ENCODE results near the gene OR4D2. TPM values are rescaled to one million over a fixed set of nuclear protein-coding genes. Genes with fewer than 3 reads are reported as not detected.

The OR4D2 gene
- polyA plus RNA-seq, 1 donor from 2014 or later = not detected

DNA sequence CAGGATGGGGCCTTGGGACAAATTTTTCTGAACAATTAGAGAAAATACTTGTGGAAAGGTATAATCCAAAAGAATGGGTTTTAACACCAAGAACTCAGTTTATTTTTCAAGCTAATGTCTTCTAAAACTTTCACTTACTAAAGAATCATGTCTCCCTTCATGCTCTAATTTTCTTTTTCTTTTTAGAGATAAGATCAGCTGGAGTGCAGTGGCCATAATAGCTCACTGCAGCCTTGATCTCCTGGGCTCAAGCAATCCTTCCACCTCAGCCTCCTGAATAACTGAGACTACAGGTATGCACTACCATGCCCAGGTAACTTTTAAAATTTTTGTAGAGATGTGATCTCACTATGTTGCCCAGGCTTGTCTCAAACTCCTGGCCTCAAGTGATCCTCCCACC is 13.1 kb upstream of the OR4D2 start:
- Histone ChIP-seq H3K27ac (ENCODE audit: low read length) (no peak overlapping the region), H3K9me2 (ENCODE audit: insufficient read depth, low read length) (no peaks in the 10 kb centered on the region), H3K4me3 (ENCODE audit: low read length) (no peak overlapping the region), H2AFZ (ENCODE audit: low read depth, low read length) (no peak overlapping the region), H3K4me2 (ENCODE audit: low read length) (no peak overlapping the region), H4K20me1 (ENCODE audit: insufficient read depth) (no peaks in the 10 kb centered on the region), H3K9me3 (ENCODE audit: low read length) (no peaks in the 10 kb centered on the region), H3K9ac (ENCODE audit: low read length) (no peak overlapping the region), H3K27me3 (ENCODE audit: insufficient read depth, low read depth, low read length) (peaks cover 73% of the 10 kb centered on the region), H3K79me2 (replicated peaks; ENCODE audit: insufficient read depth, low read length) (no peaks in the 10 kb centered on the region), H3F3A (ENCODE audit: insufficient read depth, low read length, poor library complexity, severe bottlenecking) (no peaks in the 10 kb centered on the region), H3K36me3 (ENCODE audit: insufficient read depth, low read length) (no peaks in the 10 kb centered on the region)
- no peak for TF ChIP-seq EP300 (conservative IDR thresholded peaks at IDR 0.05; ENCODE audit: poor library complexity, severe bottlenecking)
- no peak for TF ChIP-seq MXI1 (conservative IDR thresholded peaks at IDR 0.05; ENCODE audit: poor library complexity, severe bottlenecking)
- no peak for TF ChIP-seq EZH2 (IDR thresholded peaks at IDR 0.05; ENCODE audit: borderline replicate concordance, insufficient read depth, low read length, poor library complexity, severe bottlenecking)

DNA sequence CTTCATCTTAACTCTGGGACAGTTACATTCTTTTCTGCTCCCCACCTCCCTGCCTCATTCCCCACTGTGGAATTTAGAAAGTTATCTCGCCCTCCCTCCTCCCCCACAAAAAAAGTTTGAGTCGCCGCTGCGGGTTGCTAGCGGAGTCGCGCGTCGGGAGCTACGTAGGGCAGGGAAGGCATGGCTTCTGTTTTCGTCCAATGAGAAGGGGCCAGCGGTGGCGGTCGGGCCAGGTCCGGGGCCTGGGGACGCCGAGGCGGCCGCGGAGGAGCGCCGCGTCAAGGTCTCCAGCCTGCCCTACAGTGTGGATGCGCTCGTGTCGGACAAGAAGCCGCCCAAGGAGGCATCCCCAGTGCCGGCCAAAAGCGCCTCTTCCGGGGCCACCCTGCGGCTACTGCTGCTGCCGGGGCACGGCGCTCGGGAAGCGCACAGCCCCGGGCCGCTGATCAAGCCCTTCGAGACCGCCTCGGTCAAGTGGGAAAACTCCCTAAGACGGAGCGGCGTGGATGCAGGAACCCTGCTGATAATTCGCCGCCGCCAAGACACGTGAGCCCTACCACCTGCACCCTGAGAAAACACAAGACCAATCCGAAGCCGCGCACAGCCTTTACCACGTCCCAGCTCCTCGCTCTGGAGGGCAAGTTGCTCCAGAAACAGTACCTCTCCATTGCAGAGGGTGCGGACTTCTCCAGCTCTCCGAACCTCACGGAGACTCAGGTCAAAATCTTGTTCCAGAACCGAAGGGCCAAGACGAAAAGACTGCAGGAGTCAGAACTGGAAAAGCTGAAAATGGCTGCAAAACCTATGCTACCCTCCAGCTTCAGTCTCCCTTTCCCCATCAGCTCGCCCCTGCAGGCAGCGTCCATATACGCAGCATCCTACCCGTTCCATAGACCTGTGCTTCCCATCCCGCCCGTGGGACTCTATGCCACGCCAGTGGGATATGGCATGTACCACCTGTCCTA is 9.7 kb upstream of the OR4D2 start:
- TF ChIP-seq, protein P1, sequence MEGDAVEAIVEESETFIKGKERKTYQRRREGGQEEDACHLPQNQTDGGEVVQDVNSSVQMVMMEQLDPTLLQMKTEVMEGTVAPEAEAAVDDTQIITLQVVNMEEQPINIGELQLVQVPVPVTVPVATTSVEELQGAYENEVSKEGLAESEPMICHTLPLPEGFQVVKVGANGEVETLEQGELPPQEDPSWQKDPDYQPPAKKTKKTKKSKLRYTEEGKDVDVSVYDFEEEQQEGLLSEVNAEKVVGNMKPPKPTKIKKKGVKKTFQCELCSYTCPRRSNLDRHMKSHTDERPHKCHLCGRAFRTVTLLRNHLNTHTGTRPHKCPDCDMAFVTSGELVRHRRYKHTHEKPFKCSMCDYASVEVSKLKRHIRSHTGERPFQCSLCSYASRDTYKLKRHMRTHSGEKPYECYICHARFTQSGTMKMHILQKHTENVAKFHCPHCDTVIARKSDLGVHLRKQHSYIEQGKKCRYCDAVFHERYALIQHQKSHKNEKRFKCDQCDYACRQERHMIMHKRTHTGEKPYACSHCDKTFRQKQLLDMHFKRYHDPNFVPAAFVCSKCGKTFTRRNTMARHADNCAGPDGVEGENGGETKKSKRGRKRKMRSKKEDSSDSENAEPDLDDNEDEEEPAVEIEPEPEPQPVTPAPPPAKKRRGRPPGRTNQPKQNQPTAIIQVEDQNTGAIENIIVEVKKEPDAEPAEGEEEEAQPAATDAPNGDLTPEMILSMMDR (IDR thresholded peaks at IDR 0.05; ENCODE audit: poor library complexity, severe bottlenecking) = peak; percentile 46
- TF ChIP-seq MXI1 (conservative IDR thresholded peaks at IDR 0.05; ENCODE audit: poor library complexity, severe bottlenecking) (peak; percentile 73), TAF1 (IDR thresholded peaks at IDR 0.05; ENCODE audit: low read depth) (no peak)

DNA sequence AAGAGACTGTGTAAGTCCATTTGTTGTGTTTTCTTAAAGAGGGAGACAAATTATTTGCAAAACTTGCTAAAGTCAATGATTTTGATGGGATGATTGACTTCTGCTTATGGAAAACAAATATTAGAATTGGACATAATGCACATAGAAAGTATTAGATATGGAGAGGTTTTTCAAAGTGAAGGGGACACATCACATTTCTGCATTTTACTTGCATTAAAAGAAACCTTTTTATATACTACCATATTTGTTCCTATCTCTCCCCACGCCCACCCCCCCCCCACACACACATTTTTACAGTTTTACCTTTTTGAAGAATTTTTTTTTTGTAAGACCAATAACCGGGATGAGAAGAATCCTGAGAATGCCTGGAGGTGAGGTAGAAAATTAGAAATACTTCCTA is 8.6 kb upstream of the OR4D2 start:
- H3K9me3 ChIP-seq (ENCODE audit: low read length) = no peaks in the 10 kb centered on the region
- H3F3A ChIP-seq (ENCODE audit: insufficient read depth, low read length, poor library complexity, severe bottlenecking) = no peaks in the 10 kb centered on the region
- no peak overlapping the region for H3K27ac ChIP-seq (ENCODE audit: low read length)
- H3K9ac ChIP-seq (ENCODE audit: low read length) = no peak overlapping the region
- no peaks in the 10 kb centered on the region for H3K36me3 ChIP-seq (ENCODE audit: insufficient read depth, low read length)
- H3K79me2 ChIP-seq (replicated peaks; ENCODE audit: insufficient read depth, low read length) = no peaks in the 10 kb centered on the region
- TF ChIP-seq, protein P1 (IDR thresholded peaks at IDR 0.05; ENCODE audit: poor library complexity, severe bottlenecking) = no peak
- TF ChIP-seq MXI1 (conservative IDR thresholded peaks at IDR 0.05; ENCODE audit: poor library complexity, severe bottlenecking) (no peak), SMC3 (conservative IDR thresholded peaks at IDR 0.05; ENCODE audit: poor library complexity) (no peak), POLR2AphosphoS5 (IDR thresholded peaks at IDR 0.05) (no peak), TAF1 (IDR thresholded peaks at IDR 0.05; ENCODE audit: low read depth) (no peak), EP300 (conservative IDR thresholded peaks at IDR 0.05; ENCODE audit: poor library complexity, severe bottlenecking) (no peak), RAD21 (conservative IDR thresholded peaks at IDR 0.05) (no peak), EZH2 (IDR thresholded peaks at IDR 0.05; ENCODE audit: borderline replicate concordance, insufficient read depth, low read length, poor library complexity, severe bottlenecking) (no peak)
- TF ChIP-seq, protein P2, sequence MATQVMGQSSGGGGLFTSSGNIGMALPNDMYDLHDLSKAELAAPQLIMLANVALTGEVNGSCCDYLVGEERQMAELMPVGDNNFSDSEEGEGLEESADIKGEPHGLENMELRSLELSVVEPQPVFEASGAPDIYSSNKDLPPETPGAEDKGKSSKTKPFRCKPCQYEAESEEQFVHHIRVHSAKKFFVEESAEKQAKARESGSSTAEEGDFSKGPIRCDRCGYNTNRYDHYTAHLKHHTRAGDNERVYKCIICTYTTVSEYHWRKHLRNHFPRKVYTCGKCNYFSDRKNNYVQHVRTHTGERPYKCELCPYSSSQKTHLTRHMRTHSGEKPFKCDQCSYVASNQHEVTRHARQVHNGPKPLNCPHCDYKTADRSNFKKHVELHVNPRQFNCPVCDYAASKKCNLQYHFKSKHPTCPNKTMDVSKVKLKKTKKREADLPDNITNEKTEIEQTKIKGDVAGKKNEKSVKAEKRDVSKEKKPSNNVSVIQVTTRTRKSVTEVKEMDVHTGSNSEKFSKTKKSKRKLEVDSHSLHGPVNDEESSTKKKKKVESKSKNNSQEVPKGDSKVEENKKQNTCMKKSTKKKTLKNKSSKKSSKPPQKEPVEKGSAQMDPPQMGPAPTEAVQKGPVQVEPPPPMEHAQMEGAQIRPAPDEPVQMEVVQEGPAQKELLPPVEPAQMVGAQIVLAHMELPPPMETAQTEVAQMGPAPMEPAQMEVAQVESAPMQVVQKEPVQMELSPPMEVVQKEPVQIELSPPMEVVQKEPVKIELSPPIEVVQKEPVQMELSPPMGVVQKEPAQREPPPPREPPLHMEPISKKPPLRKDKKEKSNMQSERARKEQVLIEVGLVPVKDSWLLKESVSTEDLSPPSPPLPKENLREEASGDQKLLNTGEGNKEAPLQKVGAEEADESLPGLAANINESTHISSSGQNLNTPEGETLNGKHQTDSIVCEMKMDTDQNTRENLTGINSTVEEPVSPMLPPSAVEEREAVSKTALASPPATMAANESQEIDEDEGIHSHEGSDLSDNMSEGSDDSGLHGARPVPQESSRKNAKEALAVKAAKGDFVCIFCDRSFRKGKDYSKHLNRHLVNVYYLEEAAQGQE (IDR thresholded peaks at IDR 0.05; ENCODE audit: borderline replicate concordance) = no peak
- peaks cover 48% of the 10 kb centered on the region for H3K27me3 ChIP-seq (ENCODE audit: insufficient read depth, low read depth, low read length)
- no peak overlapping the region for H3K4me3 ChIP-seq (ENCODE audit: low read length)
- H4K20me1 ChIP-seq (ENCODE audit: insufficient read depth) = no peaks in the 10 kb centered on the region
- no peak overlapping the region for H3K4me2 ChIP-seq (ENCODE audit: low read length)
- H2AFZ ChIP-seq (ENCODE audit: low read depth, low read length) = no peak overlapping the region
- no peaks in the 10 kb centered on the region for H3K9me2 ChIP-seq (ENCODE audit: insufficient read depth, low read length)

More for the DNA sequence above, 9.7 kb upstream of the OR4D2 start:
- no peaks in the 10 kb centered on the region for H3K79me2 ChIP-seq (replicated peaks; ENCODE audit: insufficient read depth, low read length)
- H3K9ac ChIP-seq (ENCODE audit: low read length) = peak overlapping the region; percentile 45
- peak overlapping the region; percentile 78 for H3K4me3 ChIP-seq (ENCODE audit: low read length)
- no peaks in the 10 kb centered on the region for H3K9me2 ChIP-seq (ENCODE audit: insufficient read depth, low read length)
- H3F3A ChIP-seq (ENCODE audit: insufficient read depth, low read length, poor library complexity, severe bottlenecking) = no peaks in the 10 kb centered on the region
- H3K36me3 ChIP-seq (ENCODE audit: insufficient read depth, low read length) = no peaks in the 10 kb centered on the region
- no peak overlapping the region for H3K27ac ChIP-seq (ENCODE audit: low read length)
- no peaks in the 10 kb centered on the region for H4K20me1 ChIP-seq (ENCODE audit: insufficient read depth)
- peak overlapping the region; percentile 71 for H3K4me2 ChIP-seq (ENCODE audit: low read length)
- H3K27me3 ChIP-seq (ENCODE audit: insufficient read depth, low read depth, low read length) = peaks cover 56% of the 10 kb centered on the region
- no peaks in the 10 kb centered on the region for H3K9me3 ChIP-seq (ENCODE audit: low read length)
- H2AFZ ChIP-seq (ENCODE audit: low read depth, low read length) = peak overlapping the region; percentile 12

Measured in neural cell (in vitro differentiated cells).